Raji (cell line): ENCODE measurements around the gene IL17RC.

Experiments used
- POLR2A ChIP-seq: IDR thresholded peaks from 2 replicates; pipeline ENCODE4 v1.6.1; 2011; ENCODE audit warnings: low read depth, low read length, control low read depth; ENCODE audit not compliant: insufficient read depth

The IL17RC gene

DNA sequence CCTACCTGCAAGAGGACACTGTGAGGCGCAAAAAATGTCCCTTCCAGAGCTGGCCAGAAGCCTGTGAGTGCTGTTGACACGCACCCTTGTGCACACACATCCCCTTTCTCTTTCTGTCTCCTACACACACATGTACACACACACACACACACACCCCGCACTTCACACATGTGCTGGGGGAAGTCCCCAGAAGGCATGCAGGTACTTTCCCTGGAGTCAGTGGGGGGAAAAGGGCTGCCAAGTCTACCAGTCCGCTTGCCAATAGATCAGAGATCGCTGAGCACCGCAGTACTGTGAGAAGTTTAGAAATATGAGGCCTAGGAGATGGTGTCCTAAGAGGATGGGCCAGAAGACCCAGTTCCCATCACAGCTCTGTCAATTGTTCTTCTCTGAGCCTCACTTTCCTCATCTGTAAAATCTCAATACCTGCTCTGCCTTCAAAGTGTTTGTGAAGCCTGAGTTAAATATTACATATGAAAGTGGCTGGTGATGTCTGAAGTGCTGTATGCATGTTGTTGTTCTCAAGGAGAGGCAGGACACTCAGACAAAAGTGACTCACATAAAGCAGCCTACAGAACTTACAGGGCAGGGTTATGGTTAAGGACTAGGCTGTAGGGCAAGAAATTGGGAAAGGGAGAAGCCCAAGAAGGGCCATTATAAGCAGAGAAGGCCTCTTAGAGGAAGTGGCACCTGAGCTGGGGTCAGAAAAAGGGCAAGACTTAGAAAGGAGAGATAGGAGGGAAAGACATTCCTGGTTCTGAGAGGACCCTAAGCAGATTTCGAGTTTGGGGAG lies 7.5 kb upstream of the IL17RC start:
- no peak for TF ChIP-seq POLR2A

DNA sequence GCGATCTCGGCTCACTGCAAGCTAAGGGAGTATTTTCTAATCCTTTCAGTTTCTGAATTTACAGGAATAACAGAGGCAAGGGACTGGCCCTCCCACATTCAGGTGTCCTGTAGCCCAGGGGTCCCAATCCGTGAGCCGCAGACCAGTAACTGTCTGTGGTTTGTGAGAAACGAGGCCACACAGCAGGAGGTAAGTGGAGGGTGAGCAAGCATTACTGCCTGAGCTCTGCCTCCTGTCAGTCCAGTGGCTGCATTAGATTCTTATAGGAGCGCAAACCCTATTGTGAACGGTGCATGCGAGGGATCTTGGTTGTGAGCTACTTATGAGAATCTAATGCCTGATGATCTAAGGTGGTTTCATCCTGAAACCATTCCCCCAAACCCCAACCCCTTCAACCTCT lies 5.0 kb upstream of the IL17RC start:
- no peak for TF ChIP-seq POLR2A

DNA sequence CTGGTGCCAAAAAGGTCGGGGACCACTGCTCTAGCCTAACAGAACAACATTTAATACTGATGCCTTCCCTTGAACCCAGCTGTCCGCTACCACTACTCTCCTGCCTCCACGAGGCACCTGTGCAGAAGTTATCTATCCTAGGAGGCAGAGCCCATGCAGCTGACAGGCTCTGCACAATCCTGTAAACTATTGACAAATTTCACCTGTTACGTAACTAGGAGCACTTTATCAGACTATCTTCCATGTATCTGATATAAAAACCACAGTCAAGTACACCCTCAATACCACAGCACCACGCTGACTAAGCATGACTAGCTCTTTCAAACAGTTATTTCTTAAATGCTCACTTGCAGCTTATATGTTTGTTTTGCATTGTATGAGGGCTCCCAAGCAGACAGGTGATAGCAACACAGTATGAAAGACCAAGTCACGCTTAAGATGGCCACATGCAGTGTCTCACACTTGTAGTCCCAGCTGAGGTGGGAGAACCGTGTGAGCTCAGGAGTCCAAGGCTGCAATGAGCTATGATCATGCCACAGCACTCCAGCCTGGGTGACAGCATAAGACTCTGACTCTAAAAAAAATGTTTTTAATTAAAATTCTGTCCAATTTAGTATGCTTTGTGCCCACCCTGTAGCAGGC lies 4.5 kb upstream of the IL17RC start:
- TF ChIP-seq POLR2A: no peak

DNA sequence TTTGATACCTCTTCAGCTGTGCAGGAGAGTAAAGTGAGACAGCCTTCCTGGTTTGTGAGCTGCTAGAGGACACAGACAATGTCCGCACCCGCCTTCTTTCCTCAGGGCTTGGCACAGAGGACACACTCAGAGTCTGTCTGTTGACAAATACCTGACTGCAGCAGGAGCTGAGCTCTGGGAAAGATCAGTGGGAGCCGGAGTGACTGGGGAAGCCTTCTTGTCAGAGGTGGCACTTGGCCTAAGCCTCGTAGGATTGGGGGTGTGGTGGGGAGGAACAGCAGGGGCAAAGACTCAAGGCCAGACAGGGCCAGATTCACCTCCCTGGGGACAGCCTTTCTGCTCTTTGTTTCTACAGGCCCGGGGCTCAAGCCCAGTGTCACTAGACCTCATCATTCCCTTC lies 3.3 kb upstream of the IL17RC start:
- no peak for TF ChIP-seq POLR2A

DNA sequence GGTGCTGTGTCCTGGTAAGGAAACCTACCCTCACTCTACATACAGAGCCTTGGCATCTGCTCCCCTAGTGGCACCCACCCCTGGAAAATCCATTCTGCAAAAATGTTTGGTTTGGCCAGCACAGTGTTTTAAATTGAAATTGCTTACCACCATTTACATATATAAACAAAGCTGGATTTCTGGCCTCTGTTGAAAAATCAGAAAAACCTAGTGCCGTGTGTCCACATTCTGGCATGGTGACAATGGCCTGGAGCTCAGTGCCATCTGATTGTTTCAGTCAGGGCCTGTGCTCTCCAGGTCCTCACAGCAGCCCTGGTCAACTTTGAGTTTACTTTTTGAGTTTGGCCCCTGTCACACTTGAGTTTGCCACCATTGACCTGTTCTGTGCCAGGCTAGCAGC lies 2.9 kb upstream of the IL17RC start:
- no peak for TF ChIP-seq POLR2A

DNA sequence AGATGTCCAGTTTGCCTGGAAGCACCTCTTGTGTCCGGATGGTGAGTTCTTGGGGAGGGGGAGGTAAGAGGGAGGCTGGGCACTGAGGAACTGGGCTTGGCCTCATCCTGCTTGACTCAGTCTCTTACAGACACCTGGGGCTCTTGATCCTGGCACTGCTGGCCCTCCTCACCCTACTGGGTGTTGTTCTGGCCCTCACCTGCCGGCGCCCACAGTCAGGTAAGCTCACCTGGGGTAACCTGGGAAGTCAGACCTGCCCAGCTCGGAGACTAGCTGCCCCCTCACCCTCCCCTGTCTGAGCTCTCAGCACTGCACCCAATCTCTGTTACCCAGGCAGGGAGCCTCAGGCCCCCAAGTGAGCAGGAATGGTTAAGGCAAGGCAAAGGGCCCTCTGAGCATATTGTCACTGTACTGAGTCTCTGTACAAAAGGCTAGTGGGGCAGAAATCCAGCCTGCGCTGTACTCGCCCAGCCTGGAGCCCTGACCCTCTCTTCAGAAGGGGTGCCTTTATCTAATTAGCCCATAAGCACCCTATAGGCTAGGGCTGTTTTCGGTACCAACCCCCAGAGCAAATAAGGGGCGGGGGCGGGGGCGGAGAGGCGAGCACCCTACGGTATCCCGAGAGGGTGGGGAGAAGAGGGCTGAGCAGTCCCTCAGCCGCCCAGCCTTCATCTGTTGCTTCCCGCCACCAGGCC lies 2.2 kb upstream of the IL17RC start:
- no peak for TF ChIP-seq POLR2A

DNA sequence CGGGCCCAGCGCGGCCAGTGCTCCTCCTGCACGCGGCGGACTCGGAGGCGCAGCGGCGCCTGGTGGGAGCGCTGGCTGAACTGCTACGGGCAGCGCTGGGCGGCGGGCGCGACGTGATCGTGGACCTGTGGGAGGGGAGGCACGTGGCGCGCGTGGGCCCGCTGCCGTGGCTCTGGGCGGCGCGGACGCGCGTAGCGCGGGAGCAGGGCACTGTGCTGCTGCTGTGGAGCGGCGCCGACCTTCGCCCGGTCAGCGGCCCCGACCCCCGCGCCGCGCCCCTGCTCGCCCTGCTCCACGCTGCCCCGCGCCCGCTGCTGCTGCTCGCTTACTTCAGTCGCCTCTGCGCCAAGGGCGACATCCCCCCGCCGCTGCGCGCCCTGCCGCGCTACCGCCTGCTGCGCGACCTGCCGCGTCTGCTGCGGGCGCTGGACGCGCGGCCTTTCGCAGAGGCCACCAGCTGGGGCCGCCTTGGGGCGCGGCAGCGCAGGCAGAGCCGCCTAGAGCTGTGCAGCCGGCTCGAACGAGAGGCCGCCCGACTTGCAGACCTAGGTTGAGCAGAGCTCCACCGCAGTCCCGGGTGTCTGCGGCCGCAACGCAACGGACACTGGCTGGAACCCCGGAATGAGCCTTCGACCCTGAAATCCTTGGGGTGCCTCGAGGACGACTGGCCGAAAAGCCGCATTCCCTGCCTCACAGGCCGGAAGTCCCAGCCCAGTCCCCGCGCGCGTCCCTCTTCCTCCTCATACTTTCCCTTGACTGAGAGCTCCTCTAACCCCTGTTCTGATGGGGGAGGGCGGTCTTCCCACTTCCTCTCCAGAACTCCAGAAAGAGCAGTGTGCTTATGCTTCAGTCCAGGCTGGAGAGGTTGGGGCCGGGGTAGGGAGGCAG lies 1.4 kb upstream of the IL17RC start:
- no peak for TF ChIP-seq POLR2A

DNA sequence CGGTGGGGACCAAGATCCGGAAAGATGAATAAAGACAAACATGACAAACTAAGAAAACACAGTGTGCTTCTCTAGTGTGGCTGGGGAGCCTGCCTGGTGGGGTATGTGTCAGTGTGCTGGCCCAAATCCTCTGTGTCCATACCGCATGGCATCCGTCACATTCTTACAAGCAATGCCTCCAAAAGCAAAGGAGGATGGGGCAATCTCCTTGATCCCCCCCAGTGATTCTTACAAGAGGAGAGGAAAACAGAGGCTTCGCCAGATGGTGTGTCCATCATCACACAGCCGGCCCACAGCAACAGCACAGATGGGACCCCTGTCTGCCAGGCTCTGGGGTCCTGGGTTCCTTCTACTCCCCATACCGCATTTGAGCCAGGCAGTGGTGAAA lies 558 bp upstream of the IL17RC start:
- no peak for TF ChIP-seq POLR2A

DNA sequence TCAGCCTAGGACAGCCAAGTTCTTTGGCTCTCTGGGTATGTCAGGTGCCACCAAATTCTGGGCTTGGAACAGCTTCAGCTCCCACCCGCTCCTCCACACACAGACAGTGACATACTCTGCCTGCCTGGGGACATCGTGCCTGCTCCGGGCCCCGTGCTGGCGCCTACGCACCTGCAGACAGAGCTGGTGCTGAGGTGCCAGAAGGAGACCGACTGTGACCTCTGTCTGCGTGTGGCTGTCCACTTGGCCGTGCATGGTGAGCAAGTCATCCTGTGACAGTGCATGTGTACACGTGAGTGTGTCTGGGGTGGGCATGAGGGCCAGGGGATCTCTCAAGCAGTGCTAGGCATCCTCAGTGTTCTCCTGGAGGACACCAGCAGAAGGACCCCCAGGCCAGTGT lies 922 bp downstream of the IL17RC start:
- no peak for TF ChIP-seq POLR2A

DNA sequence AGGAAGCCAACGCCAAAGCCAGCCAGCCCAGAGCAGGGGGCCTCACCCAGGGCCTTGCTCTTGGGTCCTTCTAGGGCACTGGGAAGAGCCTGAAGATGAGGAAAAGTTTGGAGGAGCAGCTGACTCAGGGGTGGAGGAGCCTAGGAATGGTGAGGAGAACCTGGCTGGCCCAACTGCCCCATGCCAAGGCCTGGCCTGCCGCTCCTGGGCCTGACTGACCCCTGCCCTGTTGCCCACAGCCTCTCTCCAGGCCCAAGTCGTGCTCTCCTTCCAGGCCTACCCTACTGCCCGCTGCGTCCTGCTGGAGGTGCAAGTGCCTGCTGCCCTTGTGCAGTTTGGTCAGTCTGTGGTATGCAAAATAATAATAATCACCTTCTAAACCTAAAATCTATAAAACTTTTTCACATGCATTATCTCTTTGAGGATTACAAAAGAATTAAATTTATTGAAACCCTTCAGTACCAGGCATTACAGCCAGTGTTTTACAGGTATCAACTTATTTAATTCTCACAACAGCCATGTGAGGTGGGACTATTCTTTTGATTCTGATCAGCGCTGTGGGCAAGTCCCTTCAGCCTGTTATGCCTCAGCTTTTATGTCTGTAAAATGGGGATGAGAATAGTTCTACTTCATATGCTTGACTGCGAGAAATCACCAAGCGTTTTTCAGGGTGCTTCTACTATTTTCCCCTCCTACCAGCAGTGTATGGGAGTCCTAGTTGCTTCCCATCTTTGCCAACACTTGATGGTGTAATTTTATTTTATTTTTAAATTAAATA lies 1.6 kb downstream of the IL17RC start:
- TF ChIP-seq POLR2A: no peak

DNA sequence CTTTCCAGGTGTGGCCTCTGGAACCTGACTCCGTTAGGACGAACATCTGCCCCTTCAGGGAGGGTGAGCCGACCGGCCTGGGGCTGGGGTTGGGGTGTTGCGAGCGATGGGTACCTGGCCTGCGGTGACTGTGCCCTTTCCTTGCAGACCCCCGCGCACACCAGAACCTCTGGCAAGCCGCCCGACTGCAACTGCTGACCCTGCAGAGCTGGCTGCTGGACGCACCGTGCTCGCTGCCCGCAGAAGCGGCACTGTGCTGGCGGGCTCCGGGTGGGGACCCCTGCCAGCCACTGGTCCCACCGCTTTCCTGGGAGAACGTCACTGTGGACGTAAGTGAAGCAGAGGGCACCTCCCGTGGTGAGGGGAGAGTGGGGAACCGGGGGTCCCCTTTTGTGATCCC lies 11.3 kb downstream of the IL17RC start:
- no peak for TF ChIP-seq POLR2A

DNA sequence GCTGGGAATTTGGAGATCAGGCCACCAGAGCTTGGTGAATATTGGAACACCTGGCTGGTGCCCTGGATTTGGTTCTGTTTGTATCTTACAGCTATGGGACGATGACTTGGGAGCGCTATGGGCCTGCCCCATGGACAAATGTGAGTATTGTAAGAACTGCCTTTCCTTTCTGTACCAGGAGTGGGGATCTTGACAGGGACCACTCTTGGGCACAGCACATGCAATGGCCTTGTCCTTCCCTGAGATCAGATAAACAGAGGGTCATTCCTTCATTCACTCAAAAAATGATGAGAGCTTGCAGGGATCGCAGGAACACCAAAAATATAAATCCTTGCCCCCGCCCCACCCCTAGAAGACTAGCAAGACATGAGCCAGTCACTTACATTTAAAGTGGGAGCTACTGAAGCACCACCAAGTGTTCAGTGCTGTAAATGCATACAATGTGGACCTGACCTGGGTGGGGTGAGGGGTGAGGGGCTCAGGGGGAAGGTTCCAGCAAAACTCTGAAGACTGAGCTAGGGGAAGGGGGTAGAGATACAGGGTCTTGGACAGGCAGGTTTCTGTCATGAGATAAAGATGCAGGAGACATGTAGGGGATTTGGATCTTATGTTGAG lies 14.0 kb downstream of the IL17RC start:
- TF ChIP-seq POLR2A: no peak

DNA sequence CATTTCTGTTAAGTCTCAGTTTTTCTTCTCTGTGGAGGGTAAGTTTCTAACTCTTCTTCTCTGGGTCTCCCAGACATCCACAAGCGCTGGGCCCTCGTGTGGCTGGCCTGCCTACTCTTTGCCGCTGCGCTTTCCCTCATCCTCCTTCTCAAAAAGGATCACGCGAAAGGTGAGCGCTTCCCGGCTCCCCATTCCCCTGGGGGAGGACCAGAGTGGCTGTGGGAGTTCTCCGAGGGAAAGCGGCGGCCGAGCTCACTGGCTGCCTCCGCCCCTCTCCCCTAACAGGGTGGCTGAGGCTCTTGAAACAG lies 15.6 kb downstream of the IL17RC start:
- TF ChIP-seq POLR2A: no peak

DNA sequence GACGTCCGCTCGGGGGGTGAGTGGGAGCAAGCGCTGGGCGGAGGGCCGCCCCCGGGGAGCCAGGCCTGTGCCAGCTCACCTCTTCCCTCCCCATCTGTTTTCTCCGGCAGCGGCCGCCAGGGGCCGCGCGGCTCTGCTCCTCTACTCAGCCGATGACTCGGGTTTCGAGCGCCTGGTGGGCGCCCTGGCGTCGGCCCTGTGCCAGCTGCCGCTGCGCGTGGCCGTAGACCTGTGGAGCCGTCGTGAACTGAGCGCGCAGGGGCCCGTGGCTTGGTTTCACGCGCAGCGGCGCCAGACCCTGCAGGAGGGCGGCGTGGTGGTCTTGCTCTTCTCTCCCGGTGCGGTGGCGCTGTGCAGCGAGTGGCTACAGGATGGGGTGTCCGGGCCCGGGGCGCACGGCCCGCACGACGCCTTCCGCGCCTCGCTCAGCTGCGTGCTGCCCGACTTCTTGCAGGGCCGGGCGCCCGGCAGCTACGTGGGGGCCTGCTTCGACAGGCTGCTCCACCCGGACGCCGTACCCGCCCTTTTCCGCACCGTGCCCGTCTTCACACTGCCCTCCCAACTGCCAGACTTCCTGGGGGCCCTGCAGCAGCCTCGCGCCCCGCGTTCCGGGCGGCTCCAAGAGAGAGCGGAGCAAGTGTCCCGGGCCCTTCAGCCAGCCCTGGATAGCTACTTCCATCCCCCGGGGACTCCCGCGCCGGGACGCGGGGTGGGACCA lies 16.1 kb downstream of the IL17RC start:
- TF ChIP-seq POLR2A: peak; percentile 43; the same call in 1 of the 2 replicates
